ENCODE measurements around the gene CAMTA1. TPM values are rescaled to one million over a fixed set of nuclear protein-coding genes. Genes with fewer than 3 reads are reported as not detected.

The CAMTA1 gene
- total and polyA plus RNA-seq, 4 donors: 78.7 to 438 (median 173) TPM

GRCh38 chr1:7515175-7515574 is 729.9 kb downstream of the CAMTA1 start:
- no peak for ATAC-seq (ENCODE audit: low FRiP score)
- H3K27me3 ChIP-seq (ENCODE audit: control insufficient read depth in 1 of 2, insufficient read depth in 2 of 2, low read length in 1 of 2): no peaks in the 10 kb centered on the region
- intact Hi-C loops (cut with DNase I): no loop called here
- H3K36me3 ChIP-seq (ENCODE audit: control insufficient read depth in 1 of 2, insufficient read depth in 2 of 2, low read length in 1 of 2): no peaks in the 10 kb centered on the region
- no peak for DNase-seq
- H3K9me3 ChIP-seq (ENCODE audit: control insufficient read depth, low read length): no peaks in the 10 kb centered on the region
- H3K4me3 ChIP-seq (ENCODE audit: low read length in 2 of 2): no peak overlapping the region
- 76 to 83% methylated on average over 5 of the region's 5 CpGs for WGBS, 2 donors
- no peak overlapping the region for H3K27ac ChIP-seq (ENCODE audit: low read depth in 1 of 2, low read length in 2 of 2)
- no peaks in the 10 kb centered on the region for H3K4me1 ChIP-seq (ENCODE audit: control insufficient read depth in 1 of 2, insufficient read depth in 2 of 2, low read length in 2 of 2)

- H3K4me1 ChIP-seq (ENCODE audit: control insufficient read depth in 1 of 2, insufficient read depth in 2 of 2, low read length in 2 of 2): no peaks in the 10 kb centered on the region
- no peak overlapping the region for H3K4me3 ChIP-seq (ENCODE audit: low read length in 2 of 2)
- ATAC-seq (ENCODE audit: low FRiP score) (no peak), DNase-seq (no peak)
- no peaks in the 10 kb centered on the region for H3K9me3 ChIP-seq (ENCODE audit: control insufficient read depth, low read length)
- intact Hi-C loops (cut with DNase I): no loop called here
- H3K27ac ChIP-seq (ENCODE audit: low read depth in 1 of 2, low read length in 2 of 2): no peak overlapping the region
- no peaks in the 10 kb centered on the region for H3K36me3 ChIP-seq (ENCODE audit: control insufficient read depth in 1 of 2, insufficient read depth in 2 of 2, low read length in 1 of 2)
- 86 to 88% methylated on average over 8 of the region's 8 CpGs for WGBS, 2 donors
- H3K27me3 ChIP-seq (ENCODE audit: control insufficient read depth in 1 of 2, insufficient read depth in 2 of 2, low read length in 1 of 2): no peaks in the 10 kb centered on the region
Observed at GRCh38 chr1:7515904-7516303, 730.6 kb downstream of the CAMTA1 start.

- H3K27ac ChIP-seq (ENCODE audit: low read depth in 1 of 2, low read length in 2 of 2): no peak overlapping the region
- DNase-seq (no peak), ATAC-seq (ENCODE audit: low FRiP score) (no peak)
- H3K4me1 ChIP-seq (ENCODE audit: control insufficient read depth in 1 of 2, insufficient read depth in 2 of 2, low read length in 2 of 2): no peaks in the 10 kb centered on the region
- no peak overlapping the region for H3K4me3 ChIP-seq (ENCODE audit: low read length in 2 of 2)
- no peaks in the 10 kb centered on the region for H3K27me3 ChIP-seq (ENCODE audit: control insufficient read depth in 1 of 2, insufficient read depth in 2 of 2, low read length in 1 of 2)
- no peaks in the 10 kb centered on the region for H3K36me3 ChIP-seq (ENCODE audit: control insufficient read depth in 1 of 2, insufficient read depth in 2 of 2, low read length in 1 of 2)
- intact Hi-C loops (cut with DNase I): no loop called here
- 46 to 47% methylated on average over 4 of the region's 4 CpGs for WGBS, 2 donors
- no peaks in the 10 kb centered on the region for H3K9me3 ChIP-seq (ENCODE audit: control insufficient read depth, low read length)
Observed at GRCh38 chr1:7516341-7516740, 731.1 kb downstream of the CAMTA1 start.

- Histone ChIP-seq H3K27ac (ENCODE audit: low read depth in 1 of 2, low read length in 2 of 2) (no peak overlapping the region), H3K4me1 (ENCODE audit: control insufficient read depth in 1 of 2, insufficient read depth in 2 of 2, low read length in 2 of 2) (no peaks in the 10 kb centered on the region), H3K9me3 (ENCODE audit: control insufficient read depth, low read length) (no peaks in the 10 kb centered on the region), H3K27me3 (ENCODE audit: control insufficient read depth in 1 of 2, insufficient read depth in 2 of 2, low read length in 1 of 2) (no peaks in the 10 kb centered on the region), H3K36me3 (ENCODE audit: control insufficient read depth in 1 of 2, insufficient read depth in 2 of 2, low read length in 1 of 2) (no peaks in the 10 kb centered on the region), H3K4me3 (ENCODE audit: low read length in 2 of 2) (no peak overlapping the region)
- no peak for DNase-seq
- WGBS, 2 donors: 80 to 81% methylated on average over 5 of the region's 5 CpGs
- no peak for ATAC-seq (ENCODE audit: low FRiP score)
- intact Hi-C loops (cut with DNase I): no loop called here
Observed at GRCh38 chr1:7516929-7517328, 731.7 kb downstream of the CAMTA1 start.

- DNase-seq (no peak), ATAC-seq (ENCODE audit: low FRiP score) (no peak)
- 70 to 73% methylated on average over 10 of the region's 10 CpGs for WGBS, 2 donors
- Histone ChIP-seq H3K27me3 (ENCODE audit: control insufficient read depth in 1 of 2, insufficient read depth in 2 of 2, low read length in 1 of 2) (no peaks in the 10 kb centered on the region), H3K9me3 (ENCODE audit: control insufficient read depth, low read length) (no peaks in the 10 kb centered on the region), H3K4me3 (ENCODE audit: low read length in 2 of 2) (no peak overlapping the region), H3K27ac (ENCODE audit: low read depth in 1 of 2, low read length in 2 of 2) (no peak overlapping the region), H3K36me3 (ENCODE audit: control insufficient read depth in 1 of 2, insufficient read depth in 2 of 2, low read length in 1 of 2) (no peaks in the 10 kb centered on the region), H3K4me1 (ENCODE audit: control insufficient read depth in 1 of 2, insufficient read depth in 2 of 2, low read length in 2 of 2) (no peaks in the 10 kb centered on the region)
- intact Hi-C loops (cut with DNase I): no loop called here
Observed at GRCh38 chr1:7517611-7518330, 732.5 kb downstream of the CAMTA1 start.

GRCh38 chr1:7518411-7518810 is 733.2 kb downstream of the CAMTA1 start:
- no peak overlapping the region for H3K4me3 ChIP-seq (ENCODE audit: low read length in 2 of 2)
- no peak for ATAC-seq (ENCODE audit: low FRiP score)
- no peaks in the 10 kb centered on the region for H3K9me3 ChIP-seq (ENCODE audit: control insufficient read depth, low read length)
- intact Hi-C loops (cut with DNase I): no loop called here
- no peaks in the 10 kb centered on the region for H3K27me3 ChIP-seq (ENCODE audit: control insufficient read depth in 1 of 2, insufficient read depth in 2 of 2, low read length in 1 of 2)
- no peak overlapping the region for H3K27ac ChIP-seq (ENCODE audit: low read depth in 1 of 2, low read length in 2 of 2)
- no peaks in the 10 kb centered on the region for H3K36me3 ChIP-seq (ENCODE audit: control insufficient read depth in 1 of 2, insufficient read depth in 2 of 2, low read length in 1 of 2)
- DNase-seq: no peak
- H3K4me1 ChIP-seq (ENCODE audit: control insufficient read depth in 1 of 2, insufficient read depth in 2 of 2, low read length in 2 of 2): no peaks in the 10 kb centered on the region
- WGBS, 2 donors: 93 to 97% methylated on average over 8 of the region's 8 CpGs

- WGBS, 2 donors: 90% methylated on average over 8 of the region's 8 CpGs
- no peak overlapping the region for H3K4me3 ChIP-seq (ENCODE audit: low read length in 2 of 2)
- DNase-seq (peak in 1 of 2 donors; percentile 45), ATAC-seq (ENCODE audit: low FRiP score) (no peak)
- H3K27ac ChIP-seq (ENCODE audit: low read depth in 1 of 2, low read length in 2 of 2): no peak overlapping the region
- H3K36me3 ChIP-seq (ENCODE audit: control insufficient read depth in 1 of 2, insufficient read depth in 2 of 2, low read length in 1 of 2): no peaks in the 10 kb centered on the region
- no peaks in the 10 kb centered on the region for H3K9me3 ChIP-seq (ENCODE audit: control insufficient read depth, low read length)
- no peaks in the 10 kb centered on the region for H3K27me3 ChIP-seq (ENCODE audit: control insufficient read depth in 1 of 2, insufficient read depth in 2 of 2, low read length in 1 of 2)
- no peaks in the 10 kb centered on the region for H3K4me1 ChIP-seq (ENCODE audit: control insufficient read depth in 1 of 2, insufficient read depth in 2 of 2, low read length in 2 of 2)
- intact Hi-C loops (cut with DNase I): no loop called here
Observed at GRCh38 chr1:7519181-7519860, 734.1 kb downstream of the CAMTA1 start.

GRCh38 chr1:7519861-7520395 is 734.7 kb downstream of the CAMTA1 start:
- Histone ChIP-seq H3K4me3 (ENCODE audit: low read length in 2 of 2) (no peak overlapping the region), H3K27ac (ENCODE audit: low read depth in 1 of 2, low read length in 2 of 2) (no peak overlapping the region), H3K9me3 (ENCODE audit: control insufficient read depth, low read length) (no peaks in the 10 kb centered on the region), H3K27me3 (ENCODE audit: control insufficient read depth in 1 of 2, insufficient read depth in 2 of 2, low read length in 1 of 2) (no peaks in the 10 kb centered on the region), H3K36me3 (ENCODE audit: control insufficient read depth in 1 of 2, insufficient read depth in 2 of 2, low read length in 1 of 2) (no peaks in the 10 kb centered on the region), H3K4me1 (ENCODE audit: control insufficient read depth in 1 of 2, insufficient read depth in 2 of 2, low read length in 2 of 2) (no peaks in the 10 kb centered on the region)
- DNase-seq: peak in 1 of 2 donors; percentile 21
- intact Hi-C loops (cut with DNase I): no loop called here
- no peak for ATAC-seq (ENCODE audit: low FRiP score)
- 83 to 91% methylated on average over 9 of the region's 9 CpGs for WGBS, 2 donors

GRCh38 chr1:7520496-7520895 is 735.2 kb downstream of the CAMTA1 start:
- 61 to 75% methylated on average over 4 of the region's 4 CpGs for WGBS, 2 donors
- Histone ChIP-seq H3K27ac (ENCODE audit: low read depth in 1 of 2, low read length in 2 of 2) (no peak overlapping the region), H3K4me1 (ENCODE audit: control insufficient read depth in 1 of 2, insufficient read depth in 2 of 2, low read length in 2 of 2) (no peaks in the 10 kb centered on the region), H3K36me3 (ENCODE audit: control insufficient read depth in 1 of 2, insufficient read depth in 2 of 2, low read length in 1 of 2) (no peaks in the 10 kb centered on the region), H3K27me3 (ENCODE audit: control insufficient read depth in 1 of 2, insufficient read depth in 2 of 2, low read length in 1 of 2) (no peaks in the 10 kb centered on the region), H3K4me3 (ENCODE audit: low read length in 2 of 2) (no peak overlapping the region), H3K9me3 (ENCODE audit: control insufficient read depth, low read length) (no peaks in the 10 kb centered on the region)
- intact Hi-C loops (cut with DNase I): no loop called here
- no peak for ATAC-seq (ENCODE audit: low FRiP score)
- DNase-seq: peak in 1 of 2 donors; percentile 19
